DMS53 treated with DMSO at 0.1 percent for 48 hours (cell line): ENCODE results near the gene SEMA4D.

Experiments used
- DNase-seq: peaks from one replicate; lab custom pipeline; 2025; ENCODE audit not compliant: unreplicated experiment; lab: John Stamatoyannopoulos, UW

Gene SEMA4D, protein sequence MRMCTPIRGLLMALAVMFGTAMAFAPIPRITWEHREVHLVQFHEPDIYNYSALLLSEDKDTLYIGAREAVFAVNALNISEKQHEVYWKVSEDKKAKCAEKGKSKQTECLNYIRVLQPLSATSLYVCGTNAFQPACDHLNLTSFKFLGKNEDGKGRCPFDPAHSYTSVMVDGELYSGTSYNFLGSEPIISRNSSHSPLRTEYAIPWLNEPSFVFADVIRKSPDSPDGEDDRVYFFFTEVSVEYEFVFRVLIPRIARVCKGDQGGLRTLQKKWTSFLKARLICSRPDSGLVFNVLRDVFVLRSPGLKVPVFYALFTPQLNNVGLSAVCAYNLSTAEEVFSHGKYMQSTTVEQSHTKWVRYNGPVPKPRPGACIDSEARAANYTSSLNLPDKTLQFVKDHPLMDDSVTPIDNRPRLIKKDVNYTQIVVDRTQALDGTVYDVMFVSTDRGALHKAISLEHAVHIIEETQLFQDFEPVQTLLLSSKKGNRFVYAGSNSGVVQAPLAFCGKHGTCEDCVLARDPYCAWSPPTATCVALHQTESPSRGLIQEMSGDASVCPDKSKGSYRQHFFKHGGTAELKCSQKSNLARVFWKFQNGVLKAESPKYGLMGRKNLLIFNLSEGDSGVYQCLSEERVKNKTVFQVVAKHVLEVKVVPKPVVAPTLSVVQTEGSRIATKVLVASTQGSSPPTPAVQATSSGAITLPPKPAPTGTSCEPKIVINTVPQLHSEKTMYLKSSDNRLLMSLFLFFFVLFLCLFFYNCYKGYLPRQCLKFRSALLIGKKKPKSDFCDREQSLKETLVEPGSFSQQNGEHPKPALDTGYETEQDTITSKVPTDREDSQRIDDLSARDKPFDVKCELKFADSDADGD

DNA sequence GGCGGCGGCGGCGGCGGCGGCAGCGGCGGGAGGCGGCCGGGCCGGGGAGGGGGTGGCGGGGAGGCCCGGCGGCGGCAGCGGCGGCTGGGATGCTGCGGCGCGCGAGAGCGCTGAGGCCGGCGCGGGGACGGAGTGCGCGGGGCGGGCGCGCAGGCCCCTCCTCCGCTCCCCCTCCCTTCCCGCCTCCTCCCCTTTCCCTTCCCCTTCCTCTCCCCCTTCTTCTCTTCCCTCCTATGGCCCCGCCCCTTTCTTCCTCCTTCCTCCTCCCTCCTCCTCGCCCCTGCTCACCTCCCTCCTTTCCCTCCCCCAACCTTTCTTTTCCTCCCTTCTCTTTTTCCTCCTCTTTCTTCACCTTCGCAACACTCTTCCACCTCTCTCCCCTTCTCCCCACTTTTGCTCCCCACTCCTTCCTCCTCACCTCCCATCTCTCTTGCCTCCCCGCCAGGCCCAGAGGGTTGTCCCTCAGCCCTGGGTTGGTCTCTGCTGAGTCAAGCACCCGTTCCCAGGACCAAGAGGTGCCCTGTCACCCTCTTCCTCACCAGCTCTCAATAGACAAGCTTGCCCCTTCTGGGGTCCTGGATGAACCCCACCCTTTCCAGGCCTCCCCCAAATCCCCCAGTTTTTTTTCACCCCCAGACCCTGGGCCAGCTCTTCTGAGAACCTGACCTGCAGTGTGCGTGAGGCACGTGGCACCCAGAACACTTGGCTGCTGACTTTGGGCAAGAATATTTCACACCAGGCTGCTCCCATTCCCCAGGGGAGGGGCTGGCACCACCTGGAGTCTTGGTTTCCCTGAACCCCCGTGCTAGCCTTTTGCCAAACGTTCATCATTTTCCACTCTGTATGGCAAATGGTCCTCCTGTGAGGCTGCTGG is at the start of gene SEMA4D:
TSS of gene SEMA4D (minus strand) at position 136 of the 874 bp plus-strand sequence. CDS start 92,657 bp downstream, outside the sequence.
- DNase-seq: peak; percentile 31

DNA sequence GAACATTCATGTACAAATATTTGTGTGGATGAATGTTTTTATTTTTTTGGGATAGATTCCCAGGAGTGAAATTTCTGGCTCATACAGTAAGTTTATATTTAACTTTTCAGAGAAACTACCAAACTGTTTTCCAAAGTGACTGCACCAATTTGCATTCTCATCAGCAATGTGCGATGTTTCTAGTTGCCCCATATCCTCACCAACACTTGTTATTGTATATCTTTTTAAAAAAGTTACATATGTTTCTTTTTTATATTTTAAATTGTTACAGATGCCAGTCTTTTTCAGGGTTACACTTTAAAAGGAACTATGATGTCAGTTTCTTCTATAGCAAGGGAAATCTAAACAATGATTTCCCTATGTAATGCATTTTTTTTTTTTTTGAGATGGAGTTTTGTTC is 49.1 kb upstream of the SEMA4D start:
- DNase-seq: no peak

- no peak for DNase-seq
These were observed 46.4 kb upstream of the SEMA4D start for GRCh38 chr9:89544279-89544661.

DNA sequence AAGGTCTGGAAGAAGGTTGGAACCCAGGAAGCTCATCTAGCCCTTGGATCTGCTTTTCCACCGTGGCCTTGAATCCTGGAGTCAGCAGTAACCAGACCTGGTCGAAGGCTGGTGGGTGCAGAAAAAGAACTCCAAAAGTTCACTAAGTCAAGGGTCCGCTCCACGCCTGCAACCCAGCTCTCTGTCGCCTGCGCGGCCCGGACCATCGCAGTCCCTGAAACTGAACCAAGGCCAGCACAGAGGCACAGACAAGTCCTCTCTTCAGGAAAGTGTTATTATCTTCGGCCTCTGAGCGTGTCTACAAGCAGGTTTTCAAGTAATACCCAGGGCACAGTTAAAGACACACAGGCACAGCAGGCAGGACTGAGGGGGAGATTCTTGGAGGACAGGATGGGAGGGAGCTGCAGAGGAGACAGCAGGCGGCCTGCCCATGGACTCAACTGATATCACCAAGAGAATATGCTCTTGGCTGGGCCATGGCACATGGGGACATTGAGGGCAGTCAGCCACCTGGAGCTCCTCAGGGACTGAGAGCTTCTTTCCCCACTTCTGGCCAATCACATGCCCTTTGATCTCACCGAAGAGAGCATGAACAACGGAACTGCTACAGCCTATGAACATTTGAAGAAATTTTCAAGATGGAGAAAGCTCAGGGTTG is 45.8 kb upstream of the SEMA4D start:
- no peak for DNase-seq

DNA sequence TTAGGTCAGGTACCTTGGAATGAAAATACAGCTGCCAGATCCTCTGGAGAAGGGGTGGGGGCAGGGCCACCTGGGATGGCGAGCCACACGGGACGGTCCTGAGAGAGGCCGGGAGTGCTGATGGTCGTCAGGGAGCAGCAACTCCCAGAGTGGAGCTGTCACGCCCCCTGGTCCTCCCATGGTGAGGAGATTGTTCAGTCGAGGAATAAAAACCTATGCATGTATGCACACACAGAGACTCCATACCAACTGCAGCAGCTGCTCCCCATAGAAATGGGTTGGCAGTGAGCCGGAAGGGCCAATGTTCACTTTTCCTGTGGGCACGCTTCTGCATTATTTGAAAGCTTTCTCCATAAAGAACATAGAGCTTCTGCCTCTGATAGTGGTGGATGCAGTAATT is 45.2 kb upstream of the SEMA4D start:
- DNase-seq: no peak

DNA sequence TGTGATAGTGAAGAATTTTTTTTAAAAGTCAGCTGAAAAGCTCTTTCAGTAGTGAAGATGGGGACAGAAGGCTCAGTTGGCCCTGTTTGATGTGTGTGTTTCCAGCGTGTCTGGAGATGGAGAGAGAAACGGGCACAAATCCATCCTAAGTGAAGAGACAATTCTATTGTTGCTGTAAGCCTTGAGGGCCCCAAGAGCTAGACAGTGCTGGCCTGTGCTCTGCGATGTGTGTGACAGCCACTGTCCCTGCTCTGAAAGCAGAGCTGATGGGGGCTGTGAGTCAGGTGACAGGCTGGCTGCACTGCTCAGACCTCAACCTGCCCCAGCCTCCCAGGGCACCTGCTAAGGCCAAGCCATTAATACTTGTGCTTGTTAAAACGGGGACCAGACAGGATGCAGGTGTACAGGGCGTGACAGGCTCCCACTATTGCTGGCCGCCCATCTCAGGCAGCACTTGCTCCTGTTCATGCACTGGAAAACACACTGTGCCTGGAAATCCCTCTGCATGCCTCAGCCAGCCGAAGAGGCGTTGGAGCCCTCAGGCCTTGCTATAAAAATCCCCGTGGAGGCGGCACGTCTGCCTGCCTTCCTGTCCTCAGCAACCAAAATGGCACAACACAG is 44.6 kb upstream of the SEMA4D start:
- DNase-seq: no peak

DNA sequence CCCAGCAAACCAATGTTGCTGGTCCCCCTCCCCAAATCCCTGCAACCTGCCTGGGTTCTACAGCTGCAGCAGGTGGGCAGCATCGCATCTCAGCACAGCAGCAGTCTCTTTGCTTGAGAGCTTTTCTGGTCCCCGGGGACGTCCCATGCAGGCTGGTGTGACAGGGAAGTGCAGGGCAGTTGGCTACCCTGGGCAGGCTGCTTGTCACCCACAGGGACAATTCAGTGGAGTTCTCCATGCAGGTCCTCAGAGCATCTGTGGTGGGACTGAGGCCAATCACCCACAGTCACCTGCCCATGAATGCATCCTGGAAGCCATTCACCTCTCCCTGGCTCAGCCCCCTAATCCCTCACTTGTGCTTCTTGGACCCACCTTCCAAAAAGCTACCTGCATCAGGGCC is 43.9 kb upstream of the SEMA4D start:
- DNase-seq: no peak

- DNase-seq: no peak
These were observed 41.5 kb upstream of the SEMA4D start for GRCh38 chr9:89539374-89539773.

DNA sequence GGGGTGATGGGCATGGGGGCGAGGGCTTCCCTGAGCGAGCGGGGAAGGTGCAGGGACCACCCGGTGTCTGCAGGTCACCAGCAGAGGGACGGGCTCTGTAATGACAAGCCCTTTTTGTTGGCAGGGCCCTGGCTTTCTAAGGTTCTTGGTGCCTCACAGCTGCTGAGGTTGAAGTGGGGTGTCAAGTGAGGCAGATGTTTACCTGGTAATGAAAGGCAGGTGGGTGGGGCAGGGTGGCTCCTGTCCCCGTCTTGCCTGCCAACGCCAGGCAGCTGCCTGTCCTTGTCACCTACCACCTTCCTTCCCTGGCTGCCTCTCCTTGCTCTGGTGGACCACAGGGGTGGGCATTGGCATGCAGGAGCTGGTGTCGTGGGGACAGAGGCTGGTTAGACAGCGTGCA is 41.0 kb upstream of the SEMA4D start:
- peak; percentile 9 for DNase-seq

- DNase-seq: no peak
These were observed 39.3 kb upstream of the SEMA4D start for GRCh38 chr9:89537166-89537565.

DNA sequence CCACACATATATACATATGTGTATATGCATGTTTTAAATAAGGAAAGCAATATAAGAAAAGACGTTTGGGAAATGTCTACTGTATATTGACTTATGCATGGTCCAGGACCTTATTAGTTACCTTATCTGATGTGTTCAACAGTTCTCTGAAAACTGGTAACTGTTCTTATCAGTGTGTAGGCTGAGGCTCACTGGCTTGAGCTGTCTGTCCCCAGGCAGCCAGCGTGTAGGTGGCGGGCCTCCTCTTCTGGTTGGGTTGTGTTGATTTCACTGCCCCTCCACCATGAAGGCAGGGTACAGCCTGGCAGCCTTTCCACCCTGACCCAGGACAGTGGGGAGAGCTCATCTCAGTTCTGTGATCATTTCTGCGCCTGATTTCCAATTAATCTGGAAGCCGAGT is 38.7 kb upstream of the SEMA4D start:
- no peak for DNase-seq

DNA sequence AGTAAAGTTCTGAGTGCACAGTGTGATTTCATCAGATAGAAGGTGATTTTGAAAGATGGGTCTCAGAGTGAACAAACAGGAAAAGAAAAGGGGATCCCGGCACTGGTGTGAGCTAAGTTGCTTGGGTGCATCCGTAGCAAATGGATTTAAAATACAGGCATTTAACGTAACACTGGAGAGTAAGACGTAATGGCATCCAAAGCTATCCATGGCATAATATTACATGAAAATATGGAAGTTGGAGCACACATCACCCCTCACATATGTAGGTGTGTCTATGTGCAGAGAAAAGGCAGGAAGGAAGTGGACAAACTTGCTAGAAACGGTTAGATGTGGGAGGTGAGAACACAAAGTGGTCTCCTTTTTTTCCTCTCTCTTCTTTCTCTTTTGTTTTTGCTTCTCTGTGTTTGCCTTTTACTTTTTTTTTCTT is 38.2 kb upstream of the SEMA4D start:
- no peak for DNase-seq

DNA sequence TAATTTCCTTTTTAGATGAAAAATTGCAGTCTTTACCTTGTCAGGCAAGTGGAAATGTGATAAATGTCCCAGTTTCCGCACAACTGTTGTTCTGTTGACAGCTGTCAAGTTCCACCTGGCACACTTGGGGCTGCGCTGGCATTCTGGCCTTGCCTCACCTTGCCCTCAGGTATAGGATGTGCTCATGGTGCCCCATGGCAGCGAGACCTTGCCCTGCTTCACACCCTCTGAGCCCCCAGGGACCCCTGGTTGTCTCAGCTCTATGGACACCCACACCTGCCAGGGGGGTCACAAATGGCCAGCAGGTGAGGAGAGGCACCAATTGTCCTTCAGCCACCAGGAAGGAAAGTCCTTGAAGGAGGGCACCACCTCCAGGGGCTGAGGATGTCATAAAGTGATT is 37.5 kb upstream of the SEMA4D start:
- DNase-seq: no peak

DNA sequence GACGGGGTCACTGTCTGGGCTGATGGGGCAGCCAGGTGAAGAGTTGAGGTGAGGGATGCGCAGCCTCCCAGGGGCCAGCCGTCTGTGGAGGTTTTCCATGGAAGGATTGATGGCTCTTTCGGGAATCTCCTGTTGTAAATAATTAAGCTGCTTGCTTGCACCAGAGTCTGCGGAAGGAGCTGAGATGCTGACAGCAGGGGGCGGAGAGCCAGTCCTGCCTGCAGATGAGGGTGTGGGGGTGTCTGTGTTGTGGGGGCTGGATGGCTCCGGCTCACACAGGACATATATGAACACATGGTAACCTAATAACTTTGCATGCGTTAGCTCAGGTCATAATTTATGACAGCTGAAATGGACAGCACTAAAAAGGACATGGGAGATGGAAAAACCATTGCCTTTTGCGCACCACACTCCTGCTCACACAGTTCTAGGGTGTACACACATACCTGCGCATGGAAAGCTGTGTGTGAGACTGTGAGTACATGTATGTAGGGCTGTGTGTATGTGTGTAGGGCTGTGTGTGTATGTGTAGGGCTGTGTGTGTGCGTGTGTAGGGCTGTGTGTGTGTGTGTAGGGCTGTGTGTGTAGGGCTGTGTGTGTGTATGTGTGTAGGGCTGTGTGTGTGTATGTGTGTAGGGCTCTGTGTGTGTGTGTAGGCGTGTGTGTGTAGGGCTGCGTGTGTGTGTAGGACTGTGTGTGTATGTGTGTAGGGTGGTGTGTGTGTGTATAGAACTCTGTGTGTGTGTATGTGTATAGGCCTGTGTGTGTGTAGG is 36.8 kb upstream of the SEMA4D start:
- DNase-seq: no peak

DNA sequence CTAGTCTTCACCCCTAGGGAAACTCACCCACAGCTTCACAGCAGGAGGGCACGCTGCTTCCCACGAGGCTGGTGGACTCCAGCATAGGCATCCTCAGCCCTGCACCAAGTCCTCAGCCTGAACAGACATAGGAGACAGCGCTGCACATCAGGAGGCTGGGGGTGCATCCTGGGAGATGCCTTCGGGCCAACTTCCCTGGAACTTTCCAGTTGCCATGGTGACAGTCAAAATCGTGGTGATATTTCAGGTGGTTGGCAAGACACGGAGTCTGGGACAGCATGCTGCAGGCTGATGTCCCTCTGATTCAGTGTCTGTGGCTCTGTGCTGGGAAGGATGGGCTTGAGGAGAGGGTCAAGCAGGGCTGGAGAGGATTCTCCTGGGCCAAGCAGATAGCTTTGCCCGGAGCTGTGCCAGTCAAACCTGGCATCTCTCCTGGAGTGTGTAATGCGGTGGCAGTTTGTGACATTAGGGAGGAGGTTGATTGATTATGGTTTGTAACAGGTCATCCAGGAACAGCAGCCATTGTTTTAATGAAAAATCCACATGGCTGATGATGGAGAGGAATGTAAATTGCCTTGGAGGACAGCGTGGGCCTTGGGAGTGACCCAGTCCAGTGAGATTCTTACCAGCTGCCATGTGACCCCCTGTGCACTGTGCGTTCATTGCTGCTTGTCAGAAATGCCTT is 35.6 kb upstream of the SEMA4D start:
- DNase-seq: no peak

DNA sequence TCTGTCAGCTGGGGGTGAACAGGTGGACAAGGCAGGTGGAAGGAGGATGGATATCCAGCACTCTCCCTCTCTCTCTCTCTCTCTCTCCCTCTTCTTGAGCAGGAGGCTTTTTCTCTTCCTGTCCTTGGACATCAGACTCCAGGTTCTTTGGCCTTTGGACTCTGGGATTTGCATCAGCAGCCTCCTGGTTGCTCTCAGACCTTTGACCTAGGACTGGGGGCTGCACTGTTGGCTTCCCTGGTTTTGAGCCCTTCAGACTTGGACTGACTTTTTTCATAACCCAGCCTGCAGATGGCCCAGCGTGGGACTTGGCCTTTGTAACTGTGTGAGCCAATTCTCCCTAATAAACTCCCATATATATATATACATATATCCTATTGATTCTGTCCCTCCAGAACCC is 35.0 kb upstream of the SEMA4D start:
- DNase-seq: no peak

- no peak for DNase-seq
These were observed 34.6 kb upstream of the SEMA4D start for GRCh38 chr9:89532478-89532877.

DNA sequence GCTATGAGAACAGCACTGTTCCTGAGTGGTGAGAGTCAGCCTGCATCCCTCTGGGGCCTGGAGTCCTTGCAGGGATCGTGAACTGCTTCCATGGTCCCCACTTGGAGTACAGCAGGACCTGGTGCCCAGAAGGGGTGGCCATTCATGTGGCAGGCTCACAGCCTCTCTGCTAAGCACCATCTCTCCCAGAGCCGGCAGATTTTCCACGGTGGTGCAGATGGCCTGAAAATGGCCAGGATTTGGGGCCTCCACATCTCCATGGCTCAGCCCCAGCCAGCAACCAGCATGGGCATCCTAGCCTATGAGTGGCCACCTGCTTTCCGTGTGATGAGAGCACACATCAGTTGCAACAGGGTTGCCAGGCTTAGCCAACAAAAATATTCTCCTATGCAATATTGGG is 33.9 kb upstream of the SEMA4D start:
- DNase-seq: no peak

DNA sequence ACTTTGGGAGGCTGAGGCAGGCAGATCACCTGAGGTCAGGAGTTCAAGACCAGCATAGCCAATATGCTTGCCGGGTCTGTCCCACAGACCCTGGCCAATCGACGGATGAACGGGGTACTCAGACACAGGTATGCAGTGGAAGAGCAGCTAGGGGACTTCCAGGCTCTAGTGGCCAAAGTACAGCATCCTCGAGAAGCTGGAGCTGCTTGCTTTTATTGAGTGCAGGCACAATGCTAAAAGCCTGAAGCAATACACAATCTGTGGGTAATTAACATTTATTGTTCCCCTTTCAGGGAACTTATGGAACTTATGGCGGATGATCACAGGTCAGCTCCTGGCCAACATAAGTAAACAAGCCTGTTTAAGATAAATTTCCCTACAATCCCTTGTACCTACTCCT is 32.8 kb upstream of the SEMA4D start:
- no peak for DNase-seq
